CD4-positive, alpha-beta T cell treated with Interleukin-4 for 4 hours (primary cell): Measurements from ENCODE around the gene CCDC187.

ENCODE experiments used
- DNase-seq: peaks from one replicate; pipeline ENCODE4 v3.0.0-alpha.2; 2020

CCDC187 gene

DNA sequence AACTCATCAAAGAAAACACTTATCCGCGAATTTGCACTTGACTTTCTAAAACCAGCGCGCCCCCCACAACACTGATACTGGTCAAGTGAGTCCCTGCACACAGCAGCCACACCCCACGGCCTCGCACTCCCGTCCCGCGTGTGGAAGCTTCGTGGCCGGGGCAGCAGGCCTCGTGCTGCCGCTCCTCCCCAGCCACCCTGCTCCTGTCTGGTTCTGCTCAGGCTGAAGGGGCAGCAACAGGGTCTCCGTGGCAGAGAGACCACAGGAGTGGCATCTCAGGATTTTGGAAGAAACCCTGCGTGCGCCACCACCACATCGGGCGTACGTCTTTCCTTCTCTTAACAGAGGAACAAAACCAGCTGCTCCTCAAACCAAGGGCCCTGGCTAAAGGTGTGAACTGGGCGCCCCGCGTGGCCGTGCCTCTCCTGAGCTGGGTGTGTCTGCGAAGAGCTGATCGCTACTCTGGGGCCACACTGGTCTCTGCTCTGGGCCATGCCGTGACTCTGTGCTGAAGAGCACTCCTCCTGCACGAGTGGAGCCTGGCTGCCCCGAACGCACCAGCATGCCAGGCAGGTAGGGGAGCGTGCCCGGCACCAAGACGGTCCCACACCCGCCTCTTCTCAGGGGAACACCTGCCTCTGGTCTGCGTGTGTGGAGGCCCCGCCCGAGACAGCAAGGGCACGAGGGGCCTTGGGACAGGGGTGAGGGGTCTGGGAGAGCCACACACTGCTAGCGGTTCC is 81.6 kb downstream of the CCDC187 start:
- no peak for DNase-seq

DNA sequence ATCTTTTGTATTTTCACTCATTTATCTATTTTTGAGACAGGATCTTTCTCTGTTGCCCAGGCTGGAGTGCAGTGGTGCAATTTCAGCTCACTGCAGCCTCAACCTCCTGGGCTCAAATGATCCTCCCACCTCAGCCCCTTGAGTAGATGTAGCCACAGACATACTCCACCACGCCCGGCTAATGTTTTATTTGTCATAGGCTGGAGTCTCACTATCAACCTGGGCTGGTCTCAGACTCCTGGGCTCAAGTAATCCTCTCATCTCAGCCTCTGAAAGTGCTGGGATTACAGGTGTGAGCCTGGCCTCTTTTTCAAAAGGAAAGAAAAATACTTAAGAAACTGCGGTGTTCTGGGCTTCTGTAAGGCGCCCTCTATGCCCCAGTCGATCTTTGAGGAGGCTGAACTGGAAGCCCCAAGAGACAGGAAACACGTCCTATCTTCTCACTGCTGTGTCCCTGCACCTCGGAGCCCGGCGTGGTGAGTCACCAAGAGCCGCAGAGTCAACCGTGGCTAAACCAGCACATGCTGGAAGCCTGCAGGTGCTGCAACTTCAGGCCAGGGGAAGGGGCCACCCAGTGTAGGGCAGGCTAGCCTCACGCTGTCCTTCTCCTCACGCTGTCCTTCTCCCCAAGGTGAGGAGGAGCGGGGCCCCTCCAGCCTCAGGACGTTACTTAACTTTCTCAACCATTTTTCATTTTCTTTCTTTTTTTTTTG is 83.7 kb downstream of the CCDC187 start:
- DNase-seq, result peak; percentile 46

- no peak for DNase-seq
Measured at GRCh38 chr9:136219276-136219675, 84.6 kb downstream of the CCDC187 start.

- DNase-seq, result no peak
Measured at GRCh38 chr9:136218673-136219072, 85.2 kb downstream of the CCDC187 start.

- DNase-seq, result no peak
Measured at GRCh38 chr9:136218271-136218670, 85.6 kb downstream of the CCDC187 start.

GRCh38 chr9:136216541-136217244 is 87.2 kb downstream of the CCDC187 start:
- no peak for DNase-seq

GRCh38 chr9:136213733-136214132 is 90.2 kb downstream of the CCDC187 start:
- no peak for DNase-seq

DNA sequence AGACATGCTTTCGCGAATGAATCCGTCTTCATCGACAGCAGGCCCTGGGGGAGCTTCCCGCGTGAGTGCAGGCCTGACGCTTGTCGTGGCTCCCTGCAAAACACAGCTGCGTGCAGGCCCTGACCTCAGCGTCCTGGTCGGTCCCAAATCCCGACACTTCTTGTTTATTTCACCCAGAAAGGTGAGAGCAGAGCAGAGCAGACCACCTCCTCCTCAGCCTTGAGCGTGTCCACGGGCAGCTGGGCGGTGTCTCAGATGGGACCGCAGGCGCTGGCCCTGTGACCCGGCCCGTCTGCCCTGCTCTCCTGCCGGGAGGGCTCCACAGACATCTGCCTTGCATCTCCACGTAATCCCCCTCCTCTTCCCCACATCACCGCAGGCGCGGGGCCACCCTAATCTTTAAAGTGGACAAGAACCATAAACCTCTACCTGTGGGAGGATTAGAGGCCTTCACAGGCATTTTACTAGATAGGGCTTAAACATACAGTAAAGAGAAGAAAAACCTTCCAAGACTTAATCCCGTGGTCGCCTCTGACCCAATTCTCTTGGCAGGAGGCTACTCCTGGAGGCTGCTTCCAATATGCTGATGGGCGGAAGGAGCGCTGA is 91.4 kb downstream of the CCDC187 start:
- no peak for DNase-seq

DNA sequence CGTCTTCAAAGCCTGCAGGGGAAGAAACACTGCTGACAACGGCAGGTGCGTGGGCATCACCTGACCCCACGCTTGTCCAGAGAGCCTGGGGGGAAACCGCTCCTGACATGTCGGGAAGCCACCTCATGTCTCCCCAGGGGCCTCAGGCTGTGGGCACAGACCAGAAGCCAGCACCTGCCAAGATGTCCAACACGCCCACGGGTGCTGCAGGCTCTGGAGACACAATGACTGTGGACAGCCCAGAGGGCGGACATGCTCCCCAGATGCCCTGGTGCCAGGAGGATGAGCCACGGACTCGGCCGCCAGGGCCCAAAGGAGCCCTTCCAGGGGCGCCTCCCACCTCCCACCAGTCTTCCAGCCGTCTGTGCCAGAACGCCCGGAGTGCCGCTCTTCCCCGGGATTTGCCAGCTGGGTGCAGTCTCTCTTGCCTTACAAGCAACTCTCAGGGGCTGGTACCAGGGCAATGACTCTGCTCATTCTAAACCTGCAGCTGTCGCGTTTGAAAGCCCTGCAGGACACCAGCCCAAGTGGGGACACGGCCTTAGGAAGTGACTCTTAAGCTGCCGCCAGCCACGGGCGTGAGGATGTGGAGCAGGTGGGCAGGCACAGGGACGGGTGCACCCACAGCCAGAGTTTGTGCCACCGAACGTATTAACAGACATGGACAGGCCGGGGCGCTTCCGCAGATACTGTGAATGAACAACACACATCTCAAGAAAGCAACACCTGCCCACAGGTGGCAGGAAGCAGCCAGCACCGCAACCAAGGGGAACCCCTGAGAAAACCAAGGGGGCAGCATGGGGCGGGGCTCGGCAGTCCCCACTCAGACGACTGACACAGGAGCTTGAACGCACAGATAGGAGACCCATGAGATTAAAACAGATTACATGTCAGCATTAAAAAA is 92.2 kb downstream of the CCDC187 start:
- no peak for DNase-seq

DNA sequence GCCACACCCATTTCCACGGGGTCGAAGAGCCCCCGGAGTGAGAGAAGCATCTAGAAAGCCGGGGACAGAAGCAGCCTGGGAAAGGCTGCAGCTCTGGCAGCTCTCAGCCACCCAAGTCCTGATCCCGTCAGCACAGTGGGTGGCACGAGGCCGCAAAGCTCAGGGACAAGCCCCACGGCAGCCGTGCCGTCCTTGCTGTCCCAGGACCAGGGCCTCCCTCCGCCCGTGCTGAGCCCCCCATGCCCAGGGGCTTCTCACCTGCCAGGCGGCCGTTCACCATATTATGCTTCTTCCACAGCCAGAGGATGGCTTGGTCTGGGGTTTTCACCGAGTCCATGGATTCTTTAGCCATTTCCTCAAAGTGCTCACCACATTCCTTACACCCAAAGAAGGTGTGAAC is 92.9 kb downstream of the CCDC187 start:
- no peak for DNase-seq

DNA sequence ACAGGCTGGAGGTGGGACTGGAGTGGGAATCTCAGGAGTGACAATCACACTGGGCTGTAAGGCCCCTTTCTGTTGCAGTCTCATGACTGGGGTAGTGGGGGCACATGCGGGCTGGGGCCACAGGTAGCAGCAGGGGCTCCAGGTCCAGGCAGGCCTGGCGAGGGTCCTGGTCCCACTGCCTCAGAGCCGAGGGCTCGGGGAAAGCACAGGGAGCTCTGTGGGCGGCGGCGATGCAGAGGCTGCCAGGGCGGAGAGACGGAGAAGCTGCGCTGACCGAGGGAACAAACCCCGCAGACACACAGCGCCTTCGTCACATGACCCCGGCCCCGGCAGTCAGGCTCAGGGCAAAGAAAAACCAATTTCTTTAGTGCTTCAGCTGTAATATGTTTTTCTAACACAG is 93.6 kb downstream of the CCDC187 start:
- DNase-seq, result no peak

GRCh38 chr9:136209786-136210185 is 94.1 kb downstream of the CCDC187 start:
- no peak for DNase-seq

GRCh38 chr9:136209232-136209631 is 94.7 kb downstream of the CCDC187 start:
- DNase-seq, result no peak

- no peak for DNase-seq
Measured at GRCh38 chr9:136208675-136209074, 95.2 kb downstream of the CCDC187 start.

DNA sequence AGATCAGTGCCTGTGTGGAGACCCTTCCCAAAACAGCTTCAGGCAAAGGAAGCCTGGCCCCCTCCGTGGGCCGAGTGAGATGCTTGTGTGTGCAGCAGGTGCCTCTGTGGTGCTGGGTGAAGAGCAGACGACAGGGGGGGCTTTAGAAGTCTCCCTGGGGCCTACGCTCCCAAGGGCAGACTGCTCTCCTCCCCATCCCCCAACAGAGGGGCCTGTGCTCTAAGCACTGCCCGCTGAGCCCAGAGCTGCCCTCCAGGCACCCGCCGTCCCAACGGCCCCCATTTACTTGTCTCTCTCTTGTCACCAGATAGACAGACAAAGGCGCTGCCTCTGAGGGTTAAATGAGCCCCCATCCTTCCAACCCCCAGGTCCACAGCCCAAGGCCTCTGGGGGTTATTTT is 96.3 kb downstream of the CCDC187 start:
- DNase-seq, result no peak

- DNase-seq, result no peak
Measured at GRCh38 chr9:136206602-136207275, 97.2 kb downstream of the CCDC187 start.

GRCh38 chr9:136205707-136205992 is 98.2 kb downstream of the CCDC187 start:
- DNase-seq, result no peak

DNA sequence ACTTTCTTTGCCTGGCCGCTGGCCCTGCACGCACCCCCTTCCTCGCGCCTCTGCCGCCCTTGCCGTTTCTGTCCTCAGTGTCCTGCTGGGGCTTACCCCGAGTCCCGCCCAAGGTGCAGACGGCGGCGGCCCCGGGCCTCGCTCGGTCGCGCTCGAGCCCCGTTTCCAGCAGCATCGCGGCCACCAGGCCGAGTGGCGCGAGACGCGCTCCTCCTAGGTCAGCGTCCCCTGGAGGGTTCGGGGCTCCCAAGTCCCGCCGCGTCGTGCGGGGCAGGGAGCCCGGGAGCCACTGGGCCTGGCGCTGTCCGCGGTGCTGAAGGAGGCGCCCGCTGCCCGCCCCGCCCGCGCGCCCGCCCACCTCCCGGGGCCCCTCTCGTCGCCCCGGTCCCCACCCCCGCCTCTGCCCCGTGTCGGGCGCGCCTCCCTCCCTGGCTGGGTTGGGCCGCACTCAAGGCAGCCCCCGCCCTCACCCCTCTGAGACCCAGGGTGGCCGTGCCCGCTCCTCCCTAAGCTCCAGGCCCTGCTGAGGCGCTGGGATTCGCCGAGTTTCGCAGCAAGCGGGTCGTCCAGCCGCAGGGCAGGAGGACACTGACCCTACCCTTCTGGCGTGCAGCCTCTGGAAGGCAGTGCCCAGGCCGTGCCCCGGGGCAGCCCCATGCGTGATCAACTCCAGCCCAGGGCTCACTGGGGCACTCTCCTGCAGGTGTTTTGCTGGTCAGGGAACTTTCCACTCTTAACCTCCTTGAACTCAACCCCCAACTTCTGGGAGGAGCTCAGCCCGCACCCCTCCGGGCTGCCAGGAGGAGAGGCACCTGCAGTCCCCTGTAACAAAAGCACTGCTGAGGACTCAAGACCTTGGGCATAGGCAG is 98.8 kb downstream of the CCDC187 start, which contains the start of gene LHX3:
Gene LHX3 (minus strand): TSS at position 291 of the 869 bp plus-strand sequence. CDS start 116 bp downstream, at position 175.
- no peak for DNase-seq

- no peak for DNase-seq
Measured at GRCh38 chr9:136204145-136204805, 99.6 kb downstream of the CCDC187 start.
